Endothelial cell of umbilical vein (primary cell): Measurements from ENCODE around the gene CDC16. TPM values are rescaled to one million over a fixed set of nuclear protein-coding genes. Genes with fewer than 3 reads are reported as not detected.

Experiments
- BruUV-seq: library from RNA; stranded (reverse); fragments of 400-500 nt; replicated peaks from 2 replicates; lab custom pipeline; 2021; lab: Mats Ljungman, UMichigan
- CTCF ChIA-PET: fragments of 300-600, 350-600 bp; sonication (Branson Sonifier 250); formaldehyde crosslinking; loops from one replicate; lab custom pipeline; 2021; ENCODE audit warnings: antibody characterized with exemption, inconsistent platforms; lab: Charles Lee
- POLR2A ChIA-PET: fragments of 300-600, 350-600 bp; sonication (Branson Sonifier 250); formaldehyde crosslinking; loops from one replicate; lab custom pipeline; 2021; ENCODE audit warnings: antibody characterized with exemption, inconsistent platforms; lab: Charles Lee
- DNase-seq: peaks from one replicate; pipeline ENCODE4 v3.0.0-alpha.2; 2011; ENCODE audit warnings: low read depth, low spot score
- FAIRE-seq: peaks from 2 replicates; lab custom pipeline; 2011; peaks lifted over from hg19 to GRCh38; lab: Jason Lieb, UNC
- H2AFZ ChIP-seq: 2 replicates; pipeline ENCODE4 v1.6.0; 2012; ENCODE audit warnings: low read depth, low read length, control low read depth, inconsistent platforms
- H3K27ac ChIP-seq: 2 replicates; pipeline ENCODE4 v1.5.1; 2011; ENCODE audit warnings: low read depth, mild to moderate bottlenecking, control low read depth, low read length, moderate library complexity; ENCODE audit not compliant: insufficient read depth
- H3K27me3 ChIP-seq, 2 experiments: 2 replicates each; pipeline versions ENCODE4 v1.6.0 to v1.6.1; 2011; ENCODE audit warnings: low read length in 2 of 2, mixed read lengths in 1 of 2; ENCODE audit not compliant: control insufficient read depth in 2 of 2, insufficient read depth in 2 of 2
- H3K36me3 ChIP-seq, 2 experiments: 2 replicates in 1 of 2; 3 replicates in 1 of 2; pipeline ENCODE4 v1.5.1; 2011; ENCODE audit warnings: low read length in 2 of 2, mild to moderate bottlenecking in 1 of 2, moderate library complexity in 1 of 2; ENCODE audit not compliant: control insufficient read depth in 2 of 2, insufficient read depth in 2 of 2; ENCODE audit errors: extremely low read depth in 1 of 2
- H3K4me1 ChIP-seq: 3 replicates; pipeline ENCODE4 v1.5.1; 2011; ENCODE audit warnings: mild to moderate bottlenecking, low read length; ENCODE audit not compliant: control insufficient read depth, insufficient read depth; ENCODE audit errors: extremely low read depth
- H3K4me2 ChIP-seq: 2 replicates; pipeline ENCODE4 v1.6.1; 2011; ENCODE audit warnings: low read length, control low read depth, mixed read lengths; ENCODE audit not compliant: insufficient read depth
- H3K4me3 ChIP-seq, 3 experiments: fragments of 200-600 bp in 1 of 3; sonication (generic), shearing (Covaris generic) in 1 of 3; replicated peaks in 1 of 3; 2 replicates each; pipeline ENCODE4 v1.5.1; 2011 to 2016; ENCODE audit warnings: control low read depth in 3 of 3, low read length in 3 of 3, mild to moderate bottlenecking in 2 of 3, inconsistent platforms in 1 of 3, low read depth in 1 of 3, moderate library complexity in 1 of 3; ENCODE audit not compliant: insufficient read depth in 1 of 3
- H3K79me2 ChIP-seq: 2 replicates; pipeline ENCODE4 v1.6.0; 2012; ENCODE audit warnings: low read length, inconsistent platforms; ENCODE audit not compliant: control insufficient read depth, insufficient read depth
- H3K9ac ChIP-seq: replicated peaks from 2 replicates; pipeline ENCODE3; 2011; ENCODE audit warnings: low read length, control low read depth; ENCODE audit not compliant: insufficient read depth; ENCODE audit errors: extremely low read depth
- H3K9me1 ChIP-seq: replicated peaks from 3 replicates; pipeline ENCODE4 v1.6.0; 2011; ENCODE audit warnings: mild to moderate bottlenecking, low read length; ENCODE audit not compliant: control insufficient read depth, insufficient read depth; ENCODE audit errors: extremely low read depth
- H3K9me3 ChIP-seq: replicated peaks from 2 replicates; pipeline ENCODE4 v1.5.1; 2012; ENCODE audit warnings: low read length, inconsistent platforms; ENCODE audit not compliant: control insufficient read depth, insufficient read depth
- H4K20me1 ChIP-seq: replicated peaks from 2 replicates; pipeline ENCODE3; 2011; ENCODE audit warnings: mild to moderate bottlenecking, low read length; ENCODE audit not compliant: control insufficient read depth, insufficient read depth; ENCODE audit errors: extremely low read depth
- EZH2 ChIP-seq: IDR thresholded peaks from 2 replicates; pipeline ENCODE4 v1.6.1; 2012; ENCODE audit warnings: borderline replicate concordance, low read depth, mild to moderate bottlenecking, moderate library complexity, low read length, inconsistent platforms; ENCODE audit not compliant: severe bottlenecking
- FOS ChIP-seq: IDR thresholded peaks from 2 replicates; pipeline ENCODE4 v1.6.1; 2011; ENCODE audit warnings: mild to moderate bottlenecking, low read length, moderate library complexity, borderline replicate concordance; ENCODE audit not compliant: insufficient read depth
- GATA2 ChIP-seq: IDR thresholded peaks from 2 replicates; pipeline ENCODE4 v1.7.0; 2011; ENCODE audit warnings: low read depth, mild to moderate bottlenecking, moderate library complexity, mixed read lengths, low read length; ENCODE audit not compliant: insufficient read length, insufficient read depth
- JUN ChIP-seq: IDR thresholded peaks from 2 replicates; pipeline ENCODE4 v1.6.1; 2011; ENCODE audit warnings: borderline replicate concordance, low read depth; ENCODE audit not compliant: insufficient read length, insufficient read depth
- MYC ChIP-seq: IDR thresholded peaks from one replicate; pipeline ENCODE4 v1.6.1; 2011; ENCODE audit warnings: mild to moderate bottlenecking, low read depth, low read length
- POLR2A ChIP-seq: IDR thresholded peaks from 2 replicates; pipeline ENCODE4 v1.6.1; 2012; ENCODE audit warnings: low read depth, mild to moderate bottlenecking, control low read depth, low read length
- POLR2AphosphoS5 ChIP-seq: IDR thresholded peaks from 2 replicates; pipeline ENCODE4 v1.6.1; 2012; ENCODE audit warnings: low read depth, mild to moderate bottlenecking, control low read depth, low read length, moderate library complexity; ENCODE audit not compliant: insufficient read depth
- dilution Hi-C: fragments of 300-500 bp; cut with MboI; formaldehyde crosslinking; loops from one replicate; pipeline ENCODE4 v1.15.0; 2019; ENCODE audit warnings: low sequenced_read_pairs; ENCODE audit not compliant: extremely low pct_ligation_motif_present
- intact Hi-C: fragments of 100-400 bp; cut with micrococcal nuclease; formaldehyde crosslinking; loops from one replicate; pipeline ENCODE4 v1.10.0; 2022
- polyA plus RNA-seq, 4 experiments: library from polyadenylated mRNA; depleted of rRNA in 3 of 4; stranded (reverse) in 3 of 4; unstranded in 1 of 4; fragments of >200 nt; gene quantifications; 2 replicates each; pipeline versions ENCODE4 v1.2.1 to v1.2.3, GENCODE V29; 2011 to 2012; ENCODE audit warnings: missing spikeins in 1 of 4
- total RNA-seq: library from RNA; stranded (reverse); gene quantifications from 2 replicates; pipeline ENCODE4 v1.2.3, GENCODE V29; 2021
- TF ChIP-seq, protein P1 (sequence below): IDR thresholded peaks from 2 replicates; pipeline ENCODE4 v1.6.1; 2011; ENCODE audit not compliant: insufficient read depth, insufficient read length
- TF ChIP-seq, protein P2 (sequence below), 2 donors: IDR thresholded peaks; 1 replicate in 1 of 2; 2 replicates in 1 of 2; pipeline ENCODE4 v1.5.1; 2011; ENCODE audit warnings: low read length in 2 of 2, mild to moderate bottlenecking in 2 of 2, moderate library complexity in 2 of 2, control low read depth in 1 of 2, inconsistent platforms in 1 of 2, low read depth in 1 of 2; ENCODE audit not compliant: insufficient read depth in 1 of 2; ENCODE audit errors: extremely low read depth in 1 of 2

Gene CDC16
- total and polyA plus RNA-seq, 2 donors (not counting 3 experiments of a cell fraction or from before 2014, with no cell fraction given) = 41.6 to 83.3 TPM

DNA sequence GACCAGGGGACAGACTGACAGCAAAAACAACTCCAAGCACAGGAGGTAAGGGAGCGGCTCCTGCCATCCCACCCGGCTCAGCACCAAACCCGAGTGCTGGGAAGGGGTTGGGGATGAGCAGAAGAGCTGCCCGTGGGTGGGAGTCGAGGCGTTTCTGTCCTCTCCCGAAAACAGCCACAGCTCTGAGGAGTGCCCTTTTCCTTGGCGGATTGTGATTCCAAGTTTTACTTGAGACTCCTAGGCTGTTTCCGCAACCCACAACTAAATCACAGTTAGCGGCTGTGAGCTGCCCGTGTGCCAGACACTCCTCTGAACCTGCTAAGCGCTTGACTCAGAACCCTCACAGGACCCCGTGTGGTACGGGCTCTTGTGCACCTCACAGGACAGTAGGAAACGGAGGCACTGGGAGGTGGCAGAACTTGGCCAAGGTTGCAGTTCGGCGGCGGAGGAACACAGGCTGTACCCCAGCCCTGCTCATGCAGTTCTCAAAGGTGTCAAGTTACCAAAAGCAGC, 34.2 kb upstream of the CDC16 start:
- Histone ChIP-seq H3K9me3 (no peaks in the 10 kb centered on the region), H3K4me2 (no peak overlapping the region), H4K20me1 (no peaks in the 10 kb centered on the region), H3K79me2 (no peaks in the 10 kb centered on the region), H3K9ac (no peak overlapping the region), H2AFZ (no peak overlapping the region), H3K36me3 (no peaks in the 10 kb centered on the region), H3K27ac (no peak overlapping the region), H3K9me1 (no peaks in the 10 kb centered on the region), H3K4me3 (no peak overlapping the region), H3K27me3 (peaks cover 23 to 37% of the 10 kb centered on the region in 2 experiments), H3K4me1 (no peaks in the 10 kb centered on the region)
- DNase-seq (no peak), FAIRE-seq (no peak)
- CTCF ChIA-PET = no interaction called here
- intact Hi-C loops (no loop called here), dilution Hi-C loops (no loop called here)
- POLR2A ChIA-PET = no interaction called here
- BruUV-seq = no TSS peak
- TF ChIP-seq JUN = no peak
- TF ChIP-seq, protein P1, sequence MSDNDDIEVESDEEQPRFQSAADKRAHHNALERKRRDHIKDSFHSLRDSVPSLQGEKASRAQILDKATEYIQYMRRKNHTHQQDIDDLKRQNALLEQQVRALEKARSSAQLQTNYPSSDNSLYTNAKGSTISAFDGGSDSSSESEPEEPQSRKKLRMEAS = no peak
- TF ChIP-seq FOS = no peak
- TF ChIP-seq POLR2A = no peak
- TF ChIP-seq MYC = no peak
- TF ChIP-seq, protein P2, sequence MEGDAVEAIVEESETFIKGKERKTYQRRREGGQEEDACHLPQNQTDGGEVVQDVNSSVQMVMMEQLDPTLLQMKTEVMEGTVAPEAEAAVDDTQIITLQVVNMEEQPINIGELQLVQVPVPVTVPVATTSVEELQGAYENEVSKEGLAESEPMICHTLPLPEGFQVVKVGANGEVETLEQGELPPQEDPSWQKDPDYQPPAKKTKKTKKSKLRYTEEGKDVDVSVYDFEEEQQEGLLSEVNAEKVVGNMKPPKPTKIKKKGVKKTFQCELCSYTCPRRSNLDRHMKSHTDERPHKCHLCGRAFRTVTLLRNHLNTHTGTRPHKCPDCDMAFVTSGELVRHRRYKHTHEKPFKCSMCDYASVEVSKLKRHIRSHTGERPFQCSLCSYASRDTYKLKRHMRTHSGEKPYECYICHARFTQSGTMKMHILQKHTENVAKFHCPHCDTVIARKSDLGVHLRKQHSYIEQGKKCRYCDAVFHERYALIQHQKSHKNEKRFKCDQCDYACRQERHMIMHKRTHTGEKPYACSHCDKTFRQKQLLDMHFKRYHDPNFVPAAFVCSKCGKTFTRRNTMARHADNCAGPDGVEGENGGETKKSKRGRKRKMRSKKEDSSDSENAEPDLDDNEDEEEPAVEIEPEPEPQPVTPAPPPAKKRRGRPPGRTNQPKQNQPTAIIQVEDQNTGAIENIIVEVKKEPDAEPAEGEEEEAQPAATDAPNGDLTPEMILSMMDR (IDR thresholded peaks at IDR 0.05; ENCODE audit: extremely low read depth in 1 of 2, insufficient read depth in 1 of 2, low read depth in 1 of 2, low read length in 2 of 2) = no peak
- TF ChIP-seq EZH2 = no peak
- TF ChIP-seq GATA2 = no peak
- TF ChIP-seq POLR2AphosphoS5 = no peak
